CD4-positive, alpha-beta T cell treated with Interleukin-6 at 100 ng/mL for 8 hours (primary cell): ENCODE data around the gene RAB4A.

Source experiments
- DNase-seq: peaks from one replicate; pipeline ENCODE4 v3.0.0-alpha.2; 2020; ENCODE audit warnings: mixed read lengths, low spot score

RAB4A gene

DNA sequence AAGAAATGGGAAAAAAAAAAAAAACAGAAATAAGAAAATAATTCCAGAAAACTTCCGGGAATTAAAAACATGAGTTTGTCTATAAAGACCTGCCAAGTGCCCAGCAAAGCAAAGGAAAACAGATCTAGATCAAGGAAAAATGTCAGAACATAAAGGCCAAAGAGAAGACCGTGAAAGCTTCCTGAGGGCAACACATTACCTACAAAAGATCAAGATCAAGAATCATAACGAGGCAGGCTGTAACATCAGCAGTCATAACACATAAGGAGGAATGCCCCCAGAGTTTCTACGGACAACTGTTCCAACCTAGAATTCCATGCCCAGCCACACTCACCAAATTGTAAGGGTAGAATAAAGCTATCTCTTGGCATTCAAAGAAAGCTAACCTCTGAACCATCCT lies 68.2 kb downstream of the RAB4A start:
- DNase-seq: no peak

DNA sequence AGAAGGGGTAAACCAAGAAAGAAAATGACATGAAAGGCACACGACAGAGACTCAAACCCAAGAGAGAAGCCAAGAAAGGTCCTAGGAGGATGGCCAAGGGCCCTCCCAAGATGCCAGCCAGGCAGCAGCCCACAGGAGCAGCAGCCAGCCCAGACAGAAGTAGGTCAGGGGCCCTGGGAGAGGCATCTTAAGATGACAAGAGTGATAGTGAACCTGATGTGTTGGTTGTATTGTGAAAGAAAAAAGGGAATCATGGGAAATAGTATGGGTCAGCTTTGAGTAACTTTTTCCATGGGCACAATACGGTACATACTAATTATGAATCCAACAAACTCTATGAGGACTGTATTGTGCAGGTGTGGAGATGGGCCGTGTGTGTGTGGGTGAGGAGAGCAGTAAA lies 68.6 kb downstream of the RAB4A start:
- no peak for DNase-seq

DNA sequence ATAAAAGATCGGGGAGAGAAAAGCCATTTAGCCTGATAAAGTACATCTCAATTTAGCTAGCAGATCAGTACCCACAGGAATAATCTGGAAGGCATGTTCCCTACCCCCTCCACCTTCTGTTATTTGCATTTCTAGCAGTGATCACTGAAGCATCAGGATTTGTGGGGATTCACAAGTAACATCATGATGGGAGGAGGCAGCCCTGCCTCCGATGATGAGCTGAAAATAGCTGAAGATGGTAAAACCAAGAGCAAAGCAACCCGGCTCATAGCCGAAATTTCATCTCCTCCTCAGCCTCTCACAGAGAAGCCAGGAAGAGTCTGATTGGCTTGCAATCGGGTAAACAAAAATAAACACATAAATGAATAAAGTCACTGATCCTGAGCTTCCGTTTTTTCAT lies 69.6 kb downstream of the RAB4A start:
- DNase-seq: no peak

DNA sequence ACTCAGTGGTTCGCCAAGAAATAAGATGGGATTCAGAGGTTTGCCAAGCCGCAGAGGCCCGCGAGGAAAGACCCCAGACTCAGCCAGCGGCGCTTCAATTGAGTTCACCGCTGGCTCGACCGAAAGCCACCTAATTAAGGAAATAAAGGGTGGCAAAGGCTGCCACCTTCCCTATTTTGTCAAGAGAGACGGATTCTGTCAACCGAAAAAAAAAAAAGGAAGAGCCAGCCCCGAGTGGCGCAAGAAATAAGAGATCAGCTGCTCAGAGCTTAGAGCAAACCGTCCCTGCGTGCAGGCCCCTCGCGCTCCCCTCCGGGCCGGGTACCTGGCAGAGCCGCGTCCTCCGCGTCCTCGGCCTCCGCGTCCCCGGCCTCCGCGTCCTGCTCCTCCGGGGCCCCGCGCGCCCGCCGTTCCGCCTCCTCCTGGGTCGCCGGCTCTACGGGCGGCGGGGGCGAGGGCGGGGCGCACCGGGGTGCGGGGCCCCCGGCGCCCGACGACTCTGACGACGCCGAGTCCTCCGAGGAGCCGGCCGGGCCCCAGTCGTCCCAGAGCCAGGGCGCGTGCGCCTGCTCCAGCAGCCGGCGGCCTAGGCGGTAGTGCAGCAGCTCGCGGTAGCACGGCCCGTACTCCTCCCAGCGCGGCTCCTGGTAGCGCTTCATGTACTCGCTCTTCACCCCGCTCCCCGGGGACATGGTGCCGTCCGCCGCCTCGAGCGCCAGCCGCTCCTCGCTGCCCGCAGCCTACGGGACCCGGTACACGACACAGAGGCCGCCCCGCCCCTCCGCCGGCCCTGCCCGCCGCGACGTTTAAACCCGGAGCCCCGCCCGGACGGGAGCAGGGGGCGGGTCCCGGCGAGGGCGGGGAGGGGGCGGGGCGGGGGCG lies 71.1 kb downstream of the RAB4A start:
- peak; percentile 81 for DNase-seq

DNA sequence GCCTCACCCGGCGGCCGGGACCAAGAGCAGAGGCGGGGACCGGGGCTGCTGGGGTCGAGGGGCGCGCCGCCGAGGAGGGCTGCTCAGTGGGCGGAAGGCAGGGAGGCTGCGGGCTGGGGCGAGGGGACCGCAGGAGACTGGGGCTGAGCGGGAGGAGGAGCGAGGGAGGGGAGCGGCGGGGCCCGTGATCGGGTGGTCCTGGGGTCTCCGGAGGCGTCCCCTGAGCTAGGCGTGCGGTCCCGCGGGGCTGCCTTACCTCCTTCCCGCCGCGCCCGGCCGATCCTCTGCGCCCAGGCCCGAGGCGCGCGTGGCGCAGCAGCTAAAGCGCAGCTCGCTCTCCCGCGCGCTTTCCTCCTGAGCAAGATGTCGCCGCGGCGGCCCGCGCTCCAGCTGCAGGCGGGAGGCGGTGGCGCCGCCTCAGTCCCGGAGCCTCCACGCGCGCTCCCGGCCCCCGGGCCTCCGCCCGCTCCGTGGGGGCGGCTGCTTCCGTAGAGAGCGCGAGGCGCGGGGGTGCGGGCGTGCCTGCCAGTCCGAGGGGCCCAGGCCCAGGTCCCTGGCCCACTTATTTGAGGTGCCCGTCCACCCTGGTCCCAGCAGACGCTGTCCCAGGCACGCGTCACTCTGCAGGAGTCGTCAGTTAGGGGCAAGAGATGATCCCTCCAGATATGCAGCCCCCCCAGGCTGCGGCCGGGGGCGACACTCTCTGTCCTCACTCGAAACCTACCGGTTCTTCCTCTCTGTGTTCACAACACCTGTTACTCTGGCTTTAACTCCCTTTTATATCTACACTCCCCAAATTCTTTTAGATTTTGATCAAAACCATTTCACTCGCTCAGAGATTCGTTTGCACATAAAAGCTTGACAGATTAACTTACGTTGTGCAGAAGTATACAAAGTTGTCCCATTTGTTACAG lies 72.0 kb downstream of the RAB4A start, which contains the start of gene CCSAP:
Gene CCSAP (minus strand): TSS at position 392 of the 914 bp plus-strand sequence. CDS start 582 bp downstream, outside the sequence.
- DNase-seq: peak; percentile 54

DNA sequence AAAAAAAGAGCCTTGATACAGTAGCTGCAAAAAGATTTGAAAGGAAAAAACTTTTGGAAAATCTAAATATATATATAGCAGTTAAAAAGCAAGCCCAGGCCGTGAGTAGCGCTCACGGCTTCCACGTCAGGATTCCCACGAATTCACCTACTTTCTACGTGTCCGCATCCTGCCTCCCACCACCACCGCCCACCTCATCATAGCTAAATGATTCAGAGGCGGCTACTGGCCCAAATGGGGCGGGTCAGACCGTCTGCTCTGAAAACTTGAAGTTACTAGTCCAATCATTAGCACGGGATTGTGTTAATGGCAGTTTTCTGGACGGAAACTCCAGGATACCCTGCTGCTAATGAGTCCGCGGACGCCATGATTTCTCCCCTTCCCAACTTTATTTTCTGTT lies 73.2 kb downstream of the RAB4A start:
- no peak for DNase-seq

DNA sequence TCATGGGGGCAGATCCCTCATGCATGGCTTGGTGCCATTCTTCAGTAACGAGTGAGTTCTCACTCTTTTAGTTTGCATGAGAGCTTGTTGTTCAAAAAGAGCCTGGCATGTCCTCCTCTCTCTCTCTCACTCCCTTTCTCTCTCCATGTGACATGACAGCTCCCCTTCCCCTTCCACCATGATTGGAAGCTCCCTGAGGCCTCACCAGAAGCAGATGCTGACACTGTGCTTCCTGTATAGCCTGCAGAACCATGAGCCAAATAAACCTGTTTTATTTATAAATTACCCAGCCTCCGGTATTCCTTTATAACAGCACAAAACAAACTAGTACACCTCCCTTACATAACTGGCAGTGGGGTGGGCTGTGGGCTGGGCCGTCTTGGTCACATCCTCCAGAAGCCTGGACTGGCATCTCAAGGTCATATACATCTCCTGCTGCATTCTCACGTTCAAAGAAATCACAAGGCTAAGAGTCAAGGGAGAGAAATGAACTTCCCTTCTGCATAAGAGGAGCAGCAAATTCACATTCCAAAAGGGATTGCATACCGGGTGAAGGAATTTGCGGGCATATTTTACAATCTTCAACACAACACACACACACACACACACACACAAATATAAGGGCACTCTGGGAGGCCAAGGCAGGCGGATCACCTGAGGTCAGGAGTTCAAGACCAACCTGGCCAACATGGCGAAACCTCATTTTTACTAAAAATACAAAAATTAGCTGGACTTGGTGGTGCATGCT lies 74.2 kb downstream of the RAB4A start:
- no peak for DNase-seq

DNA sequence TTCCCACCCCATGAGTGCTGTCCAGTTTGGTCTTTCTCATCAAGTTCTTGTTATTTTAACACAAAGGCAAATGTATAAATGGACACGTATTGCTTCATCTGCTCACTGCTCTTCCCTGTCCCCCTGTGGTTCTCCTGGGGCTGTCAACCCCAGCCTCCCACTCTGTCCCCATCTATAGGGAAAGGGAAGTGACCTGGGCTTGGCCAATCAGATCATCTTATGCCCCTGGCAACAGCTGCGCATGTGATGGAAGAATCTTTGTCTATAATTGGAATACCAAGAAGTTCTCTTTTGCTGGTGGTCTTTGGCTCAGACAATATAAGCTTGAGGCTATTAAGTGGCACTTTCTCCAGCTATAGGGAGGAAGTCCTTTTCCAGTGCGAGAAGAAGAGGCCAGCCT lies 76.6 kb downstream of the RAB4A start:
- no peak for DNase-seq

DNA sequence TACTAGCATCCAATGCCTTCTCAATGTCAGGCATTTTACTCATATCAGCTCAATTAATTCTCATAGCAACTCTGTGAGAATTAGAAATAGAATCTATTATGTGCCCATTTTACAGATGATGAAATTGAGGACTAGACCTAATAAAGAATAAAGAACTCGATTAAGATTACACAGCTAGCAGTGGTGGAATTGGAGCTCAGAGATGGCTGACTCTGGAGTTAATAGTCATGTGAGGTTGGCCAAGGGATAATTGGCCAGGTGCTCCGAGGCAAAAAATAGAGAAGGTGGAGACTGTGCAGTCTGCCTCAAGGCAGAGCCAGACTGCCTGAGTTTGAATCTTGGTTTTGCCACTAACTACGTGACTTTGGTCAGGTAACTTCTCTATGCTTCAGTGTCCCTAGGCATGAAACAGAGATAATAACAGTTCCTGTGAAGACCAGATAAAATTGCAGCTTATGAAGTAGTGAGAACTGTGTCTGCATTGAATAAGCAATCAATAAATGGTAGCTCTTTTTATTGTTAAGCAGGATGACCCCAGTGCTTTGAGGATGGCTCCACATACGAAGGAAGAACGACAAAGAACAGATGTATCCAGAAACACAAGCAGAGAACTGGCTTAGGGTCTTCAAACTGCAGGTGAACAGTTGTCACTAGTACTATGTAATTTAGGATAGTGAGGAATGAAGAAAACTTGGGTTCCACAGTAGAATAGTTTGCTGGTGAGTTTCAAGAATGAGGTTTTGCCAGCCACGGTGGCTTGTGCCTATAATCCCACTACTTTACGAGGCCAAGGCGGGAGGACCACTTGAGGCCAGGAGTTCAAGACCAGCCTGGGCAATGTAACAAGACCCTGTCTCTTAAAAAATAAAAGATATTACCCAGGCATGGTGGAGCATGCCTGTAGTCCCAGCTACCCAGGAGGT lies 78.8 kb downstream of the RAB4A start:
- no peak for DNase-seq

DNA sequence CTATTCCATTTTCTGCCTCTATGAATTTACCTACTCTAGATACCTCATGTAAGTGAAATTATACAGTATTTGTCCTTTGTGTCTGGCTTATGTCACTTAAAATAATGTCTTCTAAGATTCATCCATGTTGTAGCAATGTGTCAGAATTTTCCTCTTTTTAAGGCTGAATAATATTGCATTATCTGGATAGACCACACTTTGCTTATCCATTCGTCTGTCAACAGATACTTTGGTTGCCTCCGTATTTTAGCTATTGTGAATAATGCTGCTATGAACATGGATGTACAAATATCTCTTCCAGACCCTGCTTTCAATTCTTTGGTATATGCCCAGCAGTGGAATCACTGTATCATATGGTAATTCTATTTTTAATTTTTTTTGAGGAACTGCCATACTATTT lies 82.1 kb downstream of the RAB4A start:
- DNase-seq: no peak

DNA sequence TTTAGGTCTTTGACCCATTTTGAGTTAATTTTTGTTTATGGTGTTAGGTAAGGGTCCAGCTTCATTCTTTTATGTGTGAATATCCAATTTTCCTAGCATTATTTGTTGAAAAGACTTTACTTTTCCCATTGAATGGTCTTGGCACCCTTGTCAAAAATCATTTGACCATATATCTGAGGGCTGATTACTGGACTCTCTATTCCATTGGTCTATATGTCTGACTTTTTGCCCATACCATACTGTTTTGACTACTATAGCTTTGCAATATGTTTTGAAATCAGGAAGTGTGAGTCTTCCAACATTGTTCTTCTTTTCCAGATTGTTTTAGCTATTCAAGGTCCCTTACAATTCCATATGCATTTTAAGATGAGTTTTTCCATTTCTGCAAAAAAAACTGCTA lies 83.3 kb downstream of the RAB4A start:
- DNase-seq: no peak
